Testis (tissue), 2 donors: ENCODE results near the gene VAV1.

Experiments
- CTCF ChIP-seq, 3 experiments: fragments of 450-650 bp in 2 of 3; fragments of 200-600 bp in 1 of 3; sonication (generic) in 1 of 3; IDR thresholded peaks; one replicate each; pipeline ENCODE4 v1.5.1; 2016 to 2019; ENCODE audit warnings: antibody characterized with exemption in 3 of 3, mild to moderate bottlenecking in 2 of 3, moderate library complexity in 1 of 3
- POLR2A ChIP-seq: fragments of 450-650 bp; IDR thresholded peaks from one replicate; pipeline ENCODE4 v1.6.1; 2017; ENCODE audit warnings: antibody characterized with exemption, mild to moderate bottlenecking, moderate library complexity

GRCh38 chr19:6875218-6875617 lies 102.7 kb downstream of the VAV1 start:
- TF ChIP-seq POLR2A: no peak
- TF ChIP-seq CTCF (IDR thresholded peaks at IDR 0.05): no peak
